Endothelial cell (in vitro differentiated cells): Measurements from ENCODE around the gene CHRD. TPM values are rescaled to one million over a fixed set of nuclear protein-coding genes. Genes with fewer than 3 reads are reported as not detected.

ENCODE experiments used
- DNase-seq: peaks from one replicate; pipeline ENCODE4 v3.0.0; 2021; ENCODE audit warnings: low spot score
- H3K27ac Mint-ChIP-seq: one replicate; pipeline ENCODE4 v1.8.0; 2021; ENCODE audit warnings: mixed read lengths, inconsistent platforms; ENCODE audit not compliant: unreplicated experiment
- H3K27me3 Mint-ChIP-seq: one replicate; pipeline ENCODE4 v1.8.0; 2021; ENCODE audit warnings: mild to moderate bottlenecking, moderate library complexity, mixed read lengths, inconsistent platforms; ENCODE audit not compliant: unreplicated experiment
- H3K36me3 Mint-ChIP-seq: one replicate; pipeline ENCODE4 v1.8.0; 2021; ENCODE audit warnings: mild to moderate bottlenecking, low read depth, mixed read lengths, inconsistent platforms; ENCODE audit not compliant: unreplicated experiment
- H3K4me1 Mint-ChIP-seq: one replicate; pipeline ENCODE4 v1.8.0; 2021; ENCODE audit warnings: mild to moderate bottlenecking, mixed read lengths, inconsistent platforms; ENCODE audit not compliant: unreplicated experiment
- H3K4me3 Mint-ChIP-seq: one replicate; pipeline ENCODE4 v1.8.0; 2021; ENCODE audit warnings: mild to moderate bottlenecking, mixed read lengths, inconsistent platforms; ENCODE audit not compliant: unreplicated experiment
- H3K9me3 Mint-ChIP-seq: one replicate; pipeline ENCODE4 v1.8.0; 2021; ENCODE audit warnings: mixed read lengths, inconsistent platforms; ENCODE audit not compliant: unreplicated experiment
- CTCF ChIP-seq: fragments of 200-600 bp; sonication (generic); IDR thresholded peaks from one replicate; pipeline ENCODE4 v1.5.0; 2021; ENCODE audit warnings: antibody characterized with exemption; ENCODE audit not compliant: unreplicated experiment
- total RNA-seq: library from RNA; stranded (reverse); fragmentation: NEBNext Ultra II Directional; extraction: Animal tissue kit (Norgen Biotek cat#: 25700); gene quantifications from one replicate; pipeline ENCODE4 v1.2.1, GENCODE V29; 2021; ENCODE audit not compliant: unreplicated experiment

The CHRD gene
- total RNA-seq, 1 donor from 2014 or later: 2.4 TPM

GRCh38 chr3:184346480-184347190 lies 33.2 kb upstream of the CHRD start:
- H3K27me3 Mint-ChIP-seq: peaks cover 2% of the 10 kb centered on the region
- H3K36me3 Mint-ChIP-seq: peaks cover 29% of the 10 kb centered on the region
- no peak overlapping the region for H3K4me3 Mint-ChIP-seq
- no peak for DNase-seq
- TF ChIP-seq CTCF: no peak
- H3K9me3 Mint-ChIP-seq: no peaks in the 10 kb centered on the region
- peaks cover 9% of the 10 kb centered on the region for H3K4me1 Mint-ChIP-seq
- H3K27ac Mint-ChIP-seq: no peak overlapping the region

GRCh38 chr3:184347321-184348056 lies 32.4 kb upstream of the CHRD start:
- Mint-ChIP-seq H3K4me3 (no peak overlapping the region), H3K27ac (no peak overlapping the region), H3K36me3 (peaks cover 26% of the 10 kb centered on the region), H3K9me3 (no peaks in the 10 kb centered on the region), H3K4me1 (peaks cover 6% of the 10 kb centered on the region), H3K27me3 (peaks cover 1% of the 10 kb centered on the region)
- DNase-seq: no peak
- no peak for TF ChIP-seq CTCF

- H3K36me3 Mint-ChIP-seq: peaks cover 23% of the 10 kb centered on the region
- no peak overlapping the region for H3K27ac Mint-ChIP-seq
- H3K9me3 Mint-ChIP-seq: no peaks in the 10 kb centered on the region
- no peak for TF ChIP-seq CTCF
- peaks cover 5% of the 10 kb centered on the region for H3K4me1 Mint-ChIP-seq
- DNase-seq: no peak
- peaks cover 1% of the 10 kb centered on the region for H3K27me3 Mint-ChIP-seq
- H3K4me3 Mint-ChIP-seq: no peak overlapping the region
These were observed 31.8 kb upstream of the CHRD start for GRCh38 chr3:184348057-184348382.

- H3K27me3 Mint-ChIP-seq: no peaks in the 10 kb centered on the region
- peaks cover 5% of the 10 kb centered on the region for H3K4me1 Mint-ChIP-seq
- peaks cover 18% of the 10 kb centered on the region for H3K36me3 Mint-ChIP-seq
- H3K4me3 Mint-ChIP-seq: no peak overlapping the region
- no peaks in the 10 kb centered on the region for H3K9me3 Mint-ChIP-seq
- TF ChIP-seq CTCF: no peak
- DNase-seq: no peak
- H3K27ac Mint-ChIP-seq: no peak overlapping the region
These were observed 30.0 kb upstream of the CHRD start for GRCh38 chr3:184349563-184350470.
